Activated CD4-positive, alpha-beta T cell treated with anti-CD3 and anti-CD28 coated beads for 36 hours (primary cell): ENCODE measurements around the gene MRPS35. TPM values are rescaled to one million over a fixed set of nuclear protein-coding genes. Genes with fewer than 3 reads are reported as not detected.

Source experiments
- ATAC-seq: fragments of 200-7000 bp; cut with Tn5 transposase; one replicate; pipeline ENCODE4 v1.10.0; 2021; ENCODE audit warnings: mild to moderate bottlenecking, moderate library complexity
- CTCF ChIA-PET: fragments of 350-600 bp; sonication (Branson Sonifier 250); formaldehyde crosslinking; loops from one replicate; lab custom pipeline; 2021; ENCODE audit warnings: antibody characterized with exemption; lab: Charles Lee
- POLR2A ChIA-PET: fragments of 350-600 bp; sonication (Branson Sonifier 250); formaldehyde crosslinking; loops from one replicate; lab custom pipeline; 2021; ENCODE audit warnings: antibody characterized with exemption, inconsistent platforms; lab: Charles Lee
- DNase-seq: peaks from one replicate; pipeline ENCODE4 v3.0.0-alpha.2; 2020
- H3K27ac Mint-ChIP-seq: one replicate; pipeline ENCODE4 v1.8.0; 2021; ENCODE audit warnings: mixed read lengths
- H3K27me3 Mint-ChIP-seq: one replicate; pipeline ENCODE4 v1.8.0; 2021; ENCODE audit warnings: mixed read lengths
- H3K36me3 Mint-ChIP-seq: one replicate; pipeline ENCODE4 v1.8.0; 2021; ENCODE audit warnings: low read depth, mixed read lengths
- H3K4me1 Mint-ChIP-seq: one replicate; pipeline ENCODE4 v1.8.0; 2021; ENCODE audit warnings: mixed read lengths
- H3K4me3 Mint-ChIP-seq: one replicate; pipeline ENCODE4 v1.8.0; 2021; ENCODE audit warnings: mild to moderate bottlenecking, moderate library complexity, mixed read lengths
- H3K9me3 Mint-ChIP-seq: one replicate; pipeline ENCODE4 v1.8.0; 2021; ENCODE audit warnings: low read depth, mixed read lengths
- intact Hi-C, 2 experiments: fragments of 100-400 bp; cut with DNase I in 1 of 2; cut with micrococcal nuclease in 1 of 2; formaldehyde crosslinking; loops; one replicate each; pipeline versions ENCODE4 v1.14.2 to v1.15.1; 2022 to 2024; cut with DNase I, micrococcal nuclease
- total RNA-seq, 2 experiments: library from RNA; stranded (reverse); gene quantifications; one replicate each; pipeline ENCODE4 v1.2.3, GENCODE V29; 2021

Gene MRPS35
- total RNA-seq, 2 experiments from 2014 or later, result 58.5 to 62.1 TPM

GRCh38 chr12:27772328-27773049, 61.9 kb downstream of the MRPS35 start:
- no peaks in the 10 kb centered on the region for H3K27me3 Mint-ChIP-seq
- no peak for DNase-seq
- H3K9me3 Mint-ChIP-seq, result no peaks in the 10 kb centered on the region
- intact Hi-C loops, result no loop called here
- H3K4me1 Mint-ChIP-seq, result no peaks in the 10 kb centered on the region
- H3K4me3 Mint-ChIP-seq, result no peak overlapping the region
- ChIA-PET CTCF (interaction anchor here (0.6 to 1.4 kb wide), 2 partner anchors 39 to 220 kb away, joined by 3 to 4 read pairs; no protein-coding TSS in a partner anchor), POLR2A (no interaction called here)
- no peaks in the 10 kb centered on the region for H3K36me3 Mint-ChIP-seq
- ATAC-seq, result no peak
- no peak overlapping the region for H3K27ac Mint-ChIP-seq

GRCh38 chr12:27777141-27777540, 66.5 kb downstream of the MRPS35 start:
- Mint-ChIP-seq H3K4me1 (peaks cover 18% of the 10 kb centered on the region), H3K27me3 (no peaks in the 10 kb centered on the region), H3K27ac (no peak overlapping the region), H3K4me3 (no peak overlapping the region), H3K9me3 (no peaks in the 10 kb centered on the region), H3K36me3 (peaks cover 6% of the 10 kb centered on the region)
- no peak for DNase-seq
- intact Hi-C loops, result no loop called here
- ChIA-PET CTCF (no interaction called here), POLR2A (no interaction called here)
- no peak for ATAC-seq

GRCh38 chr12:27778206-27778605, 67.6 kb downstream of the MRPS35 start:
- Mint-ChIP-seq H3K4me1 (peaks cover 26% of the 10 kb centered on the region), H3K36me3 (peaks cover 13% of the 10 kb centered on the region), H3K27ac (no peak overlapping the region), H3K9me3 (no peaks in the 10 kb centered on the region), H3K4me3 (no peak overlapping the region), H3K27me3 (no peaks in the 10 kb centered on the region)
- ChIA-PET CTCF (interaction anchor here (3.4 kb wide), 1 partner anchor 43 kb away, joined by 20 read pairs; no protein-coding TSS in a partner anchor), POLR2A (no interaction called here)
- intact Hi-C loops, result no loop called here
- ATAC-seq (no peak), DNase-seq (no peak)

GRCh38 chr12:27779416-27779919, 68.8 kb downstream of the MRPS35 start:
- H3K36me3 Mint-ChIP-seq, result peaks cover 15% of the 10 kb centered on the region
- H3K27ac Mint-ChIP-seq, result peak overlapping the region; percentile 83
- intact Hi-C loops, result no loop called here
- no peaks in the 10 kb centered on the region for H3K27me3 Mint-ChIP-seq
- H3K9me3 Mint-ChIP-seq, result no peaks in the 10 kb centered on the region
- CTCF ChIA-PET, result interaction anchor here (0.9 to 3.4 kb wide), 3 partner anchors 42 to 161 kb away, joined by 4 to 20 read pairs (median 5); no protein-coding TSS in a partner anchor
- H3K4me3 Mint-ChIP-seq, result peak overlapping the region; percentile 80
- DNase-seq (peak; percentile 28), ATAC-seq (peak; percentile 54)
- peaks cover 28% of the 10 kb centered on the region for H3K4me1 Mint-ChIP-seq
- POLR2A ChIA-PET, result interaction anchor here (0.5 to 1.5 kb wide), 4 partner anchors 42 to 301 kb away, joined by 3 to 5 read pairs (median 3); no protein-coding TSS in a partner anchor

GRCh38 chr12:27779920-27780611, 69.4 kb downstream of the MRPS35 start, which contains the start of the genes KLHL42 and MANSC4:
Gene KLHL42 (plus strand): TSS chr12:27780233. CDS start chr12:27780331, 98 bp downstream.
Gene MANSC4 (minus strand): TSS chr12:27780236. CDS start chr12:27771276, 8,960 bp downstream.
- ChIA-PET CTCF (interaction anchor here (1.1 to 3.4 kb wide), 2 partner anchors 41 to 161 kb away, joined by 4 to 20 read pairs; no protein-coding TSS in a partner anchor), POLR2A (interaction anchor here (0.5 to 1.5 kb wide), 3 partner anchors 42 to 301 kb away, joined by 3 to 5 read pairs (median 3); no protein-coding TSS in a partner anchor)
- intact Hi-C loops, result loop anchor here (1.0 to 5.0 kb wide), 5 partner anchors 21 to 412 kb away; partner anchors contain the start of genes MRPS35 (in 2 of the 2) and CCDC91 (in 1 of the 2)
- H3K9me3 Mint-ChIP-seq, result no peaks in the 10 kb centered on the region
- H3K36me3 Mint-ChIP-seq, result peaks cover 20% of the 10 kb centered on the region
- peaks cover 34% of the 10 kb centered on the region for H3K4me1 Mint-ChIP-seq
- peak within 1 kb of the TSS; percentile 83 for H3K27ac Mint-ChIP-seq
- ATAC-seq, result peak; percentile 86
- peak; percentile 80 for DNase-seq
- no peaks in the 10 kb centered on the region for H3K27me3 Mint-ChIP-seq
- peak within 1 kb of the TSS; percentile 80 for H3K4me3 Mint-ChIP-seq

- Mint-ChIP-seq H3K4me1 (peaks cover 38% of the 10 kb centered on the region), H3K36me3 (peaks cover 20% of the 10 kb centered on the region), H3K9me3 (no peaks in the 10 kb centered on the region), H3K4me3 (peak overlapping the region; percentile 78), H3K27me3 (no peaks in the 10 kb centered on the region), H3K27ac (peak overlapping the region; percentile 83)
- intact Hi-C loops, result loop anchor here (1.0 to 5.0 kb wide), 5 partner anchors 20 to 411 kb away; partner anchors contain the start of genes MRPS35 (in 2 of the 2) and CCDC91 (in 1 of the 2)
- DNase-seq, result peak; percentile 51
- ChIA-PET CTCF (interaction anchor here (1.1 to 3.4 kb wide), 2 partner anchors 40 to 160 kb away, joined by 4 to 20 read pairs; no protein-coding TSS in a partner anchor), POLR2A (interaction anchor here (1.0 to 1.5 kb wide), 2 partner anchors 41 to 189 kb away, joined by 3 to 5 read pairs; no protein-coding TSS in a partner anchor)
- ATAC-seq, result peak; percentile 36
Measured at GRCh38 chr12:27780612-27781408, 70.2 kb downstream of the MRPS35 start.

GRCh38 chr12:27781680-27782079, 71.0 kb downstream of the MRPS35 start:
- Mint-ChIP-seq H3K27me3 (no peaks in the 10 kb centered on the region), H3K9me3 (no peaks in the 10 kb centered on the region), H3K27ac (peak overlapping the region; percentile 74), H3K4me3 (peak overlapping the region; percentile 78), H3K36me3 (peaks cover 25% of the 10 kb centered on the region), H3K4me1 (peaks cover 44% of the 10 kb centered on the region)
- ATAC-seq (no peak), DNase-seq (no peak)
- POLR2A ChIA-PET, result no interaction called here
- intact Hi-C loops, result loop anchor here (2.0 to 5.0 kb wide), 2 partner anchors 71 to 411 kb away; partner anchors contain the start of genes MRPS35 (in 2 of the 2) and CCDC91 (in 1 of the 2)
- CTCF ChIA-PET, result no interaction called here

- ChIA-PET POLR2A (no interaction called here), CTCF (interaction anchor here (0.5 kb wide), 1 partner anchor 722 kb away, joined by 3 read pairs; no protein-coding TSS in a partner anchor)
- H3K9me3 Mint-ChIP-seq, result no peaks in the 10 kb centered on the region
- peak overlapping the region; percentile 78 for H3K4me3 Mint-ChIP-seq
- H3K27ac Mint-ChIP-seq, result no peak overlapping the region
- intact Hi-C loops, result loop anchor here in 1 of 2 experiments (5.0 kb wide), 1 partner anchor 410 kb away; the partner anchor contains the start of gene CCDC91
- DNase-seq (no peak), ATAC-seq (no peak)
- peaks cover 26% of the 10 kb centered on the region for H3K36me3 Mint-ChIP-seq
- H3K4me1 Mint-ChIP-seq, result peaks cover 47% of the 10 kb centered on the region
- H3K27me3 Mint-ChIP-seq, result no peaks in the 10 kb centered on the region
Measured at GRCh38 chr12:27782481-27782880, 71.8 kb downstream of the MRPS35 start.

- Mint-ChIP-seq H3K4me3 (no peak overlapping the region), H3K36me3 (peaks cover 28% of the 10 kb centered on the region), H3K9me3 (no peaks in the 10 kb centered on the region), H3K27ac (no peak overlapping the region), H3K27me3 (no peaks in the 10 kb centered on the region), H3K4me1 (peaks cover 40% of the 10 kb centered on the region)
- ATAC-seq, result peak; percentile 82
- ChIA-PET CTCF (interaction anchor here (0.9 kb wide), 1 partner anchor 37 kb away, joined by 4 read pairs; no protein-coding TSS in a partner anchor), POLR2A (no interaction called here)
- DNase-seq, result no peak
- intact Hi-C loops, result loop anchor here in 1 of 2 experiments (1.0 kb wide), 1 partner anchor 16 kb away; no protein-coding TSS in a partner anchor
Measured at GRCh38 chr12:27785882-27786570, 75.4 kb downstream of the MRPS35 start.
